MM.1S (cell line): ENCODE measurements around the gene PPP6R3.

Source experiments
- DNase-seq: peaks from one replicate; pipeline ENCODE4 v3.0.0-alpha.2; 2015
- H2AFZ ChIP-seq: fragments of 300-600 bp; sonication (generic); 2 replicates; pipeline ENCODE4 v1.6.0; 2016; ENCODE audit warnings: antibody characterized with exemption, low read length
- H3F3A ChIP-seq: fragments of 300-600 bp; sonication (generic); 2 replicates; pipeline ENCODE4 v1.6.1; 2016; ENCODE audit warnings: mild to moderate bottlenecking, antibody characterized with exemption, low read length, moderate library complexity, mixed read lengths; ENCODE audit not compliant: insufficient read depth
- H3K27ac ChIP-seq: fragments of 300-600 bp; sonication (generic); 2 replicates; pipeline ENCODE4 v1.5.1; 2016; ENCODE audit warnings: mild to moderate bottlenecking, low read length
- H3K27me3 ChIP-seq: fragments of 300-600 bp; sonication (generic); replicated peaks from 2 replicates; pipeline ENCODE4 v1.6.0; 2016; ENCODE audit warnings: low read length; ENCODE audit not compliant: insufficient read depth
- H3K36me3 ChIP-seq: fragments of 300-600 bp; sonication (generic); replicated peaks from 2 replicates; pipeline ENCODE4 v1.6.1; 2016; ENCODE audit warnings: mild to moderate bottlenecking, low read length, mixed read lengths; ENCODE audit not compliant: insufficient read depth
- H3K4me1 ChIP-seq: fragments of 300-600 bp; sonication (generic); 2 replicates; pipeline ENCODE4 v1.6.1; 2016; ENCODE audit warnings: low read length, mixed read lengths
- H3K4me2 ChIP-seq: fragments of 300-600 bp; sonication (generic); 2 replicates; pipeline ENCODE4 v1.6.0; 2016; ENCODE audit warnings: low read depth, low read length
- H3K4me3 ChIP-seq: fragments of 300-600 bp; sonication (generic); 2 replicates; pipeline ENCODE4 v1.5.1; 2016; ENCODE audit warnings: low read length, mixed read lengths
- H3K79me2 ChIP-seq: fragments of 300-600 bp; sonication (generic); 2 replicates; pipeline ENCODE4 v1.6.1; 2016; ENCODE audit warnings: mixed run types, low read length, mixed read lengths
- H3K9ac ChIP-seq: fragments of 300-600 bp; sonication (generic); 2 replicates; pipeline ENCODE4 v1.6.1; 2016; ENCODE audit warnings: low read length, mixed read lengths
- H3K9me2 ChIP-seq: fragments of 300-600 bp; sonication (generic); replicated peaks from 2 replicates; pipeline ENCODE4 v1.6.1; 2016; ENCODE audit warnings: mild to moderate bottlenecking, low read length, mixed read lengths; ENCODE audit not compliant: insufficient read depth
- H3K9me3 ChIP-seq: fragments of 300-600 bp; sonication (generic); replicated peaks from 2 replicates; pipeline ENCODE4 v1.6.1; 2016; ENCODE audit warnings: mild to moderate bottlenecking, low read length, mixed read lengths; ENCODE audit not compliant: insufficient read depth
- H4K20me1 ChIP-seq: fragments of 300-600 bp; sonication (generic); 2 replicates; pipeline ENCODE4 v1.6.1; 2016; ENCODE audit warnings: mild to moderate bottlenecking, low read length, moderate library complexity, mixed read lengths; ENCODE audit not compliant: insufficient read depth
- CTCF ChIP-seq: fragments of 300-600 bp; sonication (generic); IDR thresholded peaks from 2 replicates; pipeline ENCODE4 v1.5.1; 2016; ENCODE audit warnings: antibody characterized with exemption, low read length, mixed read lengths
- EZH2 ChIP-seq: fragments of 300-600 bp; sonication (generic); optimal IDR thresholded peaks from 2 replicates; pipeline ENCODE3; 2017; ENCODE audit warnings: low read depth, mild to moderate bottlenecking, antibody characterized with exemption, low read length, mixed read lengths
- EZH2phosphoT487 ChIP-seq: fragments of 300-600 bp; sonication (generic); IDR thresholded peaks from 2 replicates; pipeline ENCODE4 v1.6.1; 2018; ENCODE audit warnings: antibody characterized with exemption, low read length

The PPP6R3 gene

GRCh38 chr11:68480193-68480592 lies 19.6 kb downstream of the PPP6R3 start:
- H3K36me3 ChIP-seq = no peaks in the 10 kb centered on the region
- TF ChIP-seq EZH2 (no peak), CTCF (no peak), EZH2phosphoT487 (no peak)
- peaks cover 2% of the 10 kb centered on the region; the same call in 1 of the 2 replicates for H3K4me1 ChIP-seq
- peaks cover 93% of the 10 kb centered on the region for H3K79me2 ChIP-seq
- no peak overlapping the region for H2AFZ ChIP-seq
- no peak for DNase-seq
- H3K9me2 ChIP-seq = no peaks in the 10 kb centered on the region
- no peaks in the 10 kb centered on the region for H3K9me3 ChIP-seq
- H3K9ac ChIP-seq = no peak overlapping the region
- peaks cover 61% of the 10 kb centered on the region for H4K20me1 ChIP-seq
- no peaks in the 10 kb centered on the region for H3K27me3 ChIP-seq
- H3F3A ChIP-seq = no peaks in the 10 kb centered on the region
- H3K27ac ChIP-seq = no peak overlapping the region
- no peak overlapping the region for H3K4me3 ChIP-seq
- no peak overlapping the region for H3K4me2 ChIP-seq

DNA sequence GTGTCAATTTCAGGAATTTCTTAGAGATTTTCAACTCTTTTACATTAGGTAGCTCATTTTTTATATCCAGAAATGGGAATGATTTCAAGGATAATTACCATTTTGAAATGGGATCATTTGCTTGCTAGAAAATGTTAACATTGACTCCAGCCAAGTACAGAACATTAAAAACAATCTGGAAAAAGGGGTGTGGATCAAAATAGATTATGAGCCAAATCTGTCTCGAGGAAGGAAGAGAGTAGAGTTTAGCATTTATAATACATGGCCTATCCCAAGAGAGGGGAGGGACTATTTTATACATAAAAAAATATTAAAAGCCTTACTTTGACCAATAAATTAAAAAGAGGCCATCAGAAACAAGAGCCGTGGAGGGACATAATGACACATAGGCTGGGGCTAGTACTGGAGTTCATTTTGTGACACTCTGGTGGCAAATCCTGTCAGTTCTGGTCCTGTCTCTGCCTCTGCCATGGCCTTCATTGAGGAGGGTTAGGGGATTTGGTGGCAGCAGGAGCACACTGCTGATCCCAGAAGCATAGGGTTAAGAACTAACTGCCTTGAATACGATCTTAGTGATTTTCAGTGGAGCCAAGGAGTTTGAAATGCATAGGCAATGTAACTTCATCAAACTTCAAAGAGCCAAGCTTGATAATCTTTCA lies 20.4 kb downstream of the PPP6R3 start:
- Histone ChIP-seq H3K79me2 (peaks cover 97% of the 10 kb centered on the region), H2AFZ (no peak overlapping the region), H3K36me3 (no peaks in the 10 kb centered on the region), H3K4me3 (no peak overlapping the region), H4K20me1 (peaks cover 68% of the 10 kb centered on the region), H3K27me3 (no peaks in the 10 kb centered on the region), H3K27ac (no peak overlapping the region), H3K4me2 (no peak overlapping the region), H3K4me1 (peaks cover 8% of the 10 kb centered on the region; the same call in 1 of the 2 replicates), H3K9me3 (no peaks in the 10 kb centered on the region), H3F3A (no peaks in the 10 kb centered on the region), H3K9me2 (no peaks in the 10 kb centered on the region), H3K9ac (no peak overlapping the region)
- no peak for DNase-seq
- no peak for TF ChIP-seq CTCF
- no peak for TF ChIP-seq EZH2
- TF ChIP-seq EZH2phosphoT487 = no peak

GRCh38 chr11:68481579-68482240 lies 21.2 kb downstream of the PPP6R3 start:
- Histone ChIP-seq H3K9me2 (no peaks in the 10 kb centered on the region), H4K20me1 (peaks cover 73% of the 10 kb centered on the region)
- DNase-seq = no peak

More at GRCh38 chr11:68481579-68482240, 21.2 kb downstream of the PPP6R3 start:
- Histone ChIP-seq H3F3A (no peaks in the 10 kb centered on the region), H2AFZ (no peak overlapping the region), H3K9ac (no peak overlapping the region), H3K27ac (no peak overlapping the region), H3K9me3 (no peaks in the 10 kb centered on the region), H3K4me1 (peaks cover 8% of the 10 kb centered on the region; the same call in 1 of the 2 replicates), H3K79me2 (peaks cover 99% of the 10 kb centered on the region), H3K4me3 (no peak overlapping the region), H3K27me3 (no peaks in the 10 kb centered on the region), H3K36me3 (no peaks in the 10 kb centered on the region), H3K4me2 (no peak overlapping the region)
- TF ChIP-seq CTCF (no peak), EZH2 (no peak), EZH2phosphoT487 (no peak)
